T-helper 1 cell treated with Interleukin-12 subunit alpha and Interleukin-12 subunit beta and Interleukin-4 antibody, amounts not matched to agents 30 μg/mL and 1 μg/mL, for 36 hours (primary cell): ENCODE data around the gene FAM120AOS.

Experiments used
- H3K27ac Mint-ChIP-seq: one replicate; pipeline ENCODE4 v1.8.0; 2021; ENCODE audit warnings: mild to moderate bottlenecking, mixed read lengths
- H3K27me3 Mint-ChIP-seq: one replicate; pipeline ENCODE4 v1.8.0; 2021; ENCODE audit warnings: low read depth, mixed read lengths
- H3K36me3 Mint-ChIP-seq: one replicate; pipeline ENCODE4 v1.8.0; 2021; ENCODE audit warnings: low read depth, mixed read lengths
- H3K4me1 Mint-ChIP-seq: one replicate; pipeline ENCODE4 v1.8.0; 2021; ENCODE audit warnings: low read depth, mixed read lengths
- H3K4me3 Mint-ChIP-seq: one replicate; pipeline ENCODE4 v1.8.0; 2021; ENCODE audit warnings: mild to moderate bottlenecking, moderate library complexity, mixed read lengths
- H3K9me3 Mint-ChIP-seq: one replicate; pipeline ENCODE4 v1.8.0; 2021; ENCODE audit warnings: mixed read lengths

FAM120AOS gene

DNA sequence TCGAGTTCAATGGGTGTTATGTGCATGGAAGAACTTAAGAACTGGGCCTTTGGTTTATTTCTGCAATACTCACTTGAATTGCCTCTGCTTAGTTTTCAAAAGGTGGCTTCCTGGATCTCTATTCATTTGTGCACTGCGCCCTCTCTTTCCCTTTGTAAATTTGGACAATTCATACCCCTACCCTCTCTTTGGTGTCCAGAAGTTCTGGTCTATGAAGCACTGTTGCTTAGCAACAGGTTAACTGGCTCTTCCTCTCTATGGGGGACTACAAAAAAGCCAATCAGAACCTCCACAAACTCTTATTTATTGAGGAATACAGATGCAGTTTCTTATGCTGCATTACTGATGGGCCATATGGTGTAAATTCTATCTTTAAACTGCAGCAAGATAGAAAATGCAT lies 15.4 kb downstream of the FAM120AOS start:
- no peaks in the 10 kb centered on the region for H3K4me1 Mint-ChIP-seq
- no peaks in the 10 kb centered on the region for H3K27me3 Mint-ChIP-seq

DNA sequence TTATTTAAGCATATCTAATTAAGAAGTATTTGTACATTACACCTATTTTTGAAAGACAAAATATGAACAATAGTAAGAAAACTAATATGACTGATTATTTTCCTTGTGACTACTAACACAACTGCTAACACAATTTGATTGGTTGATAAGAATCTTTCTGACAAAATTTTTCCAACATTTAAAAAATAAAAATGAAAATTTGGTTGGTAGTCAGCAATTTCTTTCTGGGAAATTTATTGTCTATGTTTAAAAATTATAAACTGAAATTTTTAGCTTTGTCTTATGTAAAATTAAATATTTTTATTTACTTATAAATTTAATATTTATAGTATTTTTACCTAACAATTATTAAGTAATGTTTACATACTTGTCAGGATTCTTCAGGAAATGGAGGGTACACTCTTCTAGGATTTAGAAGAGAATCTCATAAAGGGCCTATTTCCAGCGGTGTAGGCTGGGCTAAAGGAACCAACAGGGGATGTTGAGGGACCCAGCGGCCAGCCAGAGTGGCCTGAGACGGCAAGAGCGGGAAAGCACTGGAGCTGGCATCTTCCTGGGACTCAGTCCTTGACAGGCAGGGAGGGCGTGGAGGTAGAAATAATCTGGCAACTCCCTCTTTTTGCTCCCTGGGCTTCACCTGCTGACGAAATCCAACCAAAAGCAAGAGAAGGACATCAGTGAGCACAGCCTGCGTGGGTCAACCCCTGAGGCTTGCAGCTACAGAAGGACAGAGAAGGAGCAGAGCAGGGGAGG lies 16.6 kb downstream of the FAM120AOS start:
- peaks cover under 1% of the 10 kb centered on the region for H3K4me1 Mint-ChIP-seq
- H3K4me3 Mint-ChIP-seq = no peak overlapping the region
- H3K36me3 Mint-ChIP-seq = peaks cover 4% of the 10 kb centered on the region
- H3K9me3 Mint-ChIP-seq = no peaks in the 10 kb centered on the region
- no peaks in the 10 kb centered on the region for H3K27me3 Mint-ChIP-seq
- H3K27ac Mint-ChIP-seq = no peak overlapping the region

More for the DNA sequence above, 15.4 kb downstream of the FAM120AOS start:
- no peak overlapping the region for H3K27ac Mint-ChIP-seq
- H3K4me3 Mint-ChIP-seq = no peak overlapping the region
- no peaks in the 10 kb centered on the region for H3K9me3 Mint-ChIP-seq
- H3K36me3 Mint-ChIP-seq = peaks cover 4% of the 10 kb centered on the region

DNA sequence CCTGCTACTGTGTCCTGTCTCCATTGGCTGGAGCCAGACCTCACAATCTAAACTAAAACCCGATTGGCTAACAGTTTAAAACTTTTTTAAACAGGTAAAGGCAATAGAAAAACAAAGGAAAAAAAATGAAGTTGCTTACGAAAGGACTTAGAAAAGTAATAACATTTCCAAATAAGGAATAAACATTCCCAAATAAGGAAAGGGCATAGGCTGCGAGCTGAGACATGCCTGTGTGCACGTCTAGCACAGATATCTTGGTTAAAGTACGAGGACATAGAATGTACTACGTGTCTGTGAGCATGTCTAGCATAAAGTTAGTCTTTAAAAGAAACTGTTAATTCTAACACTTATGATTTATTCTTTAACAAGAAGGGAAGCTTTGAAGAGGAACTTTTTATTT lies 17.2 kb downstream of the FAM120AOS start:
- no peak overlapping the region for H3K27ac Mint-ChIP-seq
- peaks cover 4% of the 10 kb centered on the region for H3K36me3 Mint-ChIP-seq
- no peak overlapping the region for H3K4me3 Mint-ChIP-seq

DNA sequence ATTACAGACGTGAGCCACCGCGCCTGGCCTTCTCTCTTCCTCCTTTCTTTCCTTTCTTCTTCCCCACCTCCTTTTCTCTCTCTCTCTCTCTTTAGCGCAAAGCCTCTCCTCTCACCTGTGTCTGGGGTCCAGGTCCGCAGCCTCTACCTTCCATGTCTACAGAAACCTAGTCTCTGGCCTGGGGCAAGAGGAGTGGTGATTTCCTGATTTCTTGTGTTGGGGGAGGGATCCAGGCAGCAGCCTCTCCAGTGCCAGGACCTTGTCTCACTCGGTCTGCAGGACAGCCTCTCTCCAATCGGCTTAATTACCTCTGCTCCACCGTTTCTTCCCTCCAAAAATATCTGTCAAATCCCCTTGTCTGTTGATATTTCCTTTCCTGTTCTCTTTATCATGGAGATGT lies 18.0 kb downstream of the FAM120AOS start:
- Mint-ChIP-seq H3K27ac (no peak overlapping the region), H3K4me3 (no peak overlapping the region), H3K9me3 (no peaks in the 10 kb centered on the region), H3K36me3 (peaks cover 4% of the 10 kb centered on the region), H3K27me3 (no peaks in the 10 kb centered on the region), H3K4me1 (peaks cover 5% of the 10 kb centered on the region)

More for the DNA sequence above, 17.2 kb downstream of the FAM120AOS start:
- Mint-ChIP-seq H3K4me1 (peaks cover 5% of the 10 kb centered on the region), H3K27me3 (no peaks in the 10 kb centered on the region), H3K9me3 (no peaks in the 10 kb centered on the region)

DNA sequence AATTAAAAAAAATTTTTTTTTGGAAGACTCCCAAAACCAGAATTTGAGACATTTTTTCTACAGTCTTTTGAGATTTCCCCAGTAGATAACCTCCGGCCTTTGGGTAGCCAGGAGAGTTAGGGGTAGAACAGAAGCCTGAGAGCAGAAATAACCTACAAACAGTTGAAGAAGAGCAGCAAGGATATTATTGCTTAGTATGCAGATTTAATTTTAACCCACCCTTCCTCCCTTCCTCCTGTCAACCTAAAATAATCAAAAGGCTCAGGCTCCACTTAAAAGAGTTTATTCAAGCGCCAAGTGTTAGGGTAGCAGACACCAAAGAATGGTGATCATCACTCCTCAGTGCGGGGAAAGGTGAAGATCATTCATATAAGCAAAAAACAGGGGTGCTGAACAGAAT lies 19.3 kb downstream of the FAM120AOS start:
- no peak overlapping the region for H3K27ac Mint-ChIP-seq
- H3K4me1 Mint-ChIP-seq = peaks cover 5% of the 10 kb centered on the region
- H3K27me3 Mint-ChIP-seq = no peaks in the 10 kb centered on the region
- no peak overlapping the region for H3K4me3 Mint-ChIP-seq
- H3K9me3 Mint-ChIP-seq = no peaks in the 10 kb centered on the region
- H3K36me3 Mint-ChIP-seq = peaks cover 4% of the 10 kb centered on the region

DNA sequence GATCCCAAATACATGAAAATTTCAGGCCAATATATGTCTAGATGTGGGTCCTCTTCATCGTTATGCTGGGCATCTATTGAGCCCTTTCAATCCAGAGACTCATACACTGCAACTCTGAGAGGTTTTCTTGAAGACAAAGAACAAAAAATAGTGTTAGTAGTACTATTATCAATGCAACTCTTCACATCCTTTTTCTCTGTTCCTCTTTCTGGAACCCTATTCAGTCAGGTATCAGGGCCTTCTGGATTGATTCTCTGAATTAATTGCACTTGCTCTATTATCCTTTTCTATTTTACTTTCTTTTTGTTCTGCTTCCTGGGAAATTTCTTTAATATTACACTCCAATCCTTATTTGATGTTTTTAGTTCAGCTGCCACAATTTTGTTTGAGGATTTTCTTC lies 20.4 kb downstream of the FAM120AOS start:
- Mint-ChIP-seq H3K36me3 (peaks cover 2% of the 10 kb centered on the region), H3K9me3 (no peaks in the 10 kb centered on the region), H3K4me1 (peaks cover 5% of the 10 kb centered on the region), H3K4me3 (no peak overlapping the region), H3K27ac (no peak overlapping the region), H3K27me3 (peaks cover 3% of the 10 kb centered on the region)

DNA sequence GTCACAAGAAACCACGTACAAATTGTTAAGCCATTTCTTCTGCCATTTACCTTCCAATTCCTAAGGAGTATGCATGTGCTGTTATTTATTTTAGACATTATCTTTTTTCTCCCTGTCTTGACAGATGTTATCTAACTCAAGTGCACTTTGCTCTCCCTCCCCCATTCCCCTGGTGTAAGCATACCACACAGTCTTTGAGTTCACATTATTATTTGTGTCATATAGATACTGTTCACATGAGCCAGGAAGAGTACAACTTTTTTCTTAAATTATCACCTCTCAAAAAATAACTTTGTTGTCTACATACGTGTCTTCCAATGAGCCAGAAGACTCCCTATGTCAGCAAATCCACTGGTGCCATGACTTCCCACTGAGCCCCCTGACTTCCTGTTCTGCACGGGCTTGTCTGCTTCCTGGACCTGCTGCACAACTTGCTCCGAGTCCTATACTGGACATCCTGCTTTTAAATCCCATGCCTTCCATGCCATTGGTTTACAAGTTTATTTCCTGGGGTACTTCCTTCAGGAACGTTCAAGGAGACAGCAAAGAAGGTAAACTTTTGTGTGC lies 21.8 kb downstream of the FAM120AOS start:
- no peaks in the 10 kb centered on the region for H3K9me3 Mint-ChIP-seq
- no peak overlapping the region for H3K27ac Mint-ChIP-seq
- H3K4me3 Mint-ChIP-seq = no peak overlapping the region
- peaks cover 5% of the 10 kb centered on the region for H3K4me1 Mint-ChIP-seq
- peaks cover 1% of the 10 kb centered on the region for H3K36me3 Mint-ChIP-seq
- H3K27me3 Mint-ChIP-seq = peaks cover 11% of the 10 kb centered on the region

DNA sequence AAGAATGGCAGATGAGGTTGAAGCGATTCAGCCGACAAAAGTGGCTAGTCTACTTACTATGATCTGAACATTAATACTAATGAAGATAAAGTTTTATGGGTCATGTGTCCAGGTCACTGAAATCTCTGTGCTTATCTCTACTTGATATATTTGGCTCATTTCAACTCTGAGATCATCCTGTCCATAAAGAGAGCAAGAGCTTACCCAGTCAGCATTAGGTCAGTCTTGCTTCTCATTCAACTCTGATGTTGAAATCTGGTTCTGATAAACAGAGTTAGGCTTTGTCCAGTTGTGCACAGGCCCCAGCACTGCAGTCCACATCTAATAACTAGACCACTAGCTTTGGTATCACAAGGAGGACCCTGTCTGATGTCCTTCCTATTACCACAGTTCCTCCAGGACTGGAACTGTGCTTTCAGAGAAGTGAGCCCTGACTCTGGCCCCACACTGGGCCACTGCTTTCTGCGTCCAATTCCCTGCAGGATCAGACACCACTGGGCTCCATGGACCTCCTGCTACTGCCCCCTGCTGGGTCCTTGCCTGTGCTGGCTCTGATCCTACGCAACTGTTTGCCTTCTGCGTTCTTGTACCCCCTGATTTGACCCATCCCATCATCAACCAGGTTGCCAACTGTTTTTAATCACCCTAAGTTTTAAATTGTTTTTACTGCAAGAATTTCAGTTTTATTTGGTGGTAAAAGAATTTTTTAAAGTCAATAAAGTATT lies 25.6 kb downstream of the FAM120AOS start:
- Mint-ChIP-seq H3K27me3 (peaks cover 35% of the 10 kb centered on the region), H3K4me1 (peaks cover 5% of the 10 kb centered on the region), H3K9me3 (no peaks in the 10 kb centered on the region), H3K27ac (no peak overlapping the region), H3K36me3 (no peaks in the 10 kb centered on the region), H3K4me3 (no peak overlapping the region)

DNA sequence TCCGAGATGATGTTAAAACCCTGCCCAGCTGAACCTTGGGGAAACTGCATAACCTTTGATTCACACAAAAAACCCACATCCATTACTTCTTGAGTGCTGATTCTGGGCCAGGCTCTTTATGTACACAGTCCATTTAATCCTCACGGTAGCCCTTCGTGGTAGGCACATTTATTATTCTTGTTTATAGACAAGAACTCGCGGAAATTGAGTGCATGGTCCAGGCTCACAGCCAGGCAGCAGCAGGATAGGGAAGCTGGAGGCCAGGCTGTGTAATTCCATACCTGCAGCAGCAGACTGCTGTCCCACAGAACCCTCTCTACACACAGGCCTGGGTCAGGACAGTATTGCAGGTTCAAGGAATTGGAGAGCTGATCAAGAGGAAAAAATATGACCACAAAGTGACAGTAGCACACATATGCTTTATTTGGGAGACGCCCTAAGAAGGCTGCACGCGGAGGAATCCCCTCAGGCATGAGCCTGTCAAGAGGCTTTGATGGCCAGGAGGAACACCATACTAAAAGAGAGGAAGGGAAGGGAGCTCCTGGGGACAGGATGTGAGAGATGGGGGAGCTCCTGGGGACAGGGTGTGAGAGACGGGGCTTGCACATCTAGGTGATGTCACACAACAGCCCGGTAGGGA lies 30.3 kb downstream of the FAM120AOS start:
- Mint-ChIP-seq H3K9me3 (peaks cover 11% of the 10 kb centered on the region), H3K4me3 (no peak overlapping the region), H3K27me3 (peaks cover 33% of the 10 kb centered on the region), H3K4me1 (no peaks in the 10 kb centered on the region), H3K36me3 (peaks cover 4% of the 10 kb centered on the region), H3K27ac (no peak overlapping the region)

DNA sequence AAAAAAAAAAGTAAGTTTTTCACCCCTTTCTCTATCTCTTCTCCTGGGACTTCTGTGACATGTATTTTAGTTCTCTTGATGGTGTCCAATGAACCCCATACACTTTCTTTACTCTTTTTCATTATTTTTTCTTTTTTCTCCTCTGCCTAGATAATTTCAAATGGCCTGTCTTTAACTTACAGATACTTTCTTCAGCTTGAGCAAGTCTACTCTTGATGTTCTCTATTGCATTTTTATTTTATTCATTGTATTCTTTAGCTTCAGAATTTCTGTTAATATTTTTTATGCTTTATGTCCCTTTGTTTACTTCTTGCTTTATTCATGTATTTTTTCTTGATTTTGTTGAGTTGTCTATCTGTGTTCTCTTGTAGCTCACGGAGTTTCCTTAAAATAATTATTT lies 34.4 kb downstream of the FAM120AOS start:
- H3K4me3 Mint-ChIP-seq = no peak overlapping the region
- H3K27ac Mint-ChIP-seq = no peak overlapping the region
- peaks cover 25% of the 10 kb centered on the region for H3K27me3 Mint-ChIP-seq
- peaks cover 18% of the 10 kb centered on the region for H3K9me3 Mint-ChIP-seq
- H3K4me1 Mint-ChIP-seq = no peaks in the 10 kb centered on the region
- H3K36me3 Mint-ChIP-seq = peaks cover 4% of the 10 kb centered on the region

DNA sequence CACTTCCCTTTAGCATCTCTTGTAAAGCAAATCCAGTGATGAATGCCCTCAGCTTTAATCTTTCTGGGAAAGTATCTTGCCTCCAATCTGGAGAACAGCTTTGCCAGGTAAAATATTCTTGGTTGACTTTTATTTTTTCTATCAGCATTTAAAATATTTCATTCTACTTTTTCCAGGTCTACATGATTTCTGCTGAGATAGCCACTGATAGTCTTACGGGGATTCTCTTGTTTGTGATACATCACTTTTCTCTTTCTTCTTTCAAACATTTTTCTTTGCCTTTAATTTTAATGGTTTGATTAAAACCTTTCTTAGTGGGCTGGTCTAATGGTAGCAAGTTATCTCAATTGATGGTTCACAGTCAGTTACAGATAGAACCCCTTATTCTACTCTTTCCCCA lies 35.8 kb downstream of the FAM120AOS start:
- H3K4me3 Mint-ChIP-seq = no peak overlapping the region
- peaks cover 28% of the 10 kb centered on the region for H3K27me3 Mint-ChIP-seq
- H3K27ac Mint-ChIP-seq = no peak overlapping the region
- no peaks in the 10 kb centered on the region for H3K4me1 Mint-ChIP-seq
- H3K9me3 Mint-ChIP-seq = peaks cover 18% of the 10 kb centered on the region
- H3K36me3 Mint-ChIP-seq = peaks cover 4% of the 10 kb centered on the region

DNA sequence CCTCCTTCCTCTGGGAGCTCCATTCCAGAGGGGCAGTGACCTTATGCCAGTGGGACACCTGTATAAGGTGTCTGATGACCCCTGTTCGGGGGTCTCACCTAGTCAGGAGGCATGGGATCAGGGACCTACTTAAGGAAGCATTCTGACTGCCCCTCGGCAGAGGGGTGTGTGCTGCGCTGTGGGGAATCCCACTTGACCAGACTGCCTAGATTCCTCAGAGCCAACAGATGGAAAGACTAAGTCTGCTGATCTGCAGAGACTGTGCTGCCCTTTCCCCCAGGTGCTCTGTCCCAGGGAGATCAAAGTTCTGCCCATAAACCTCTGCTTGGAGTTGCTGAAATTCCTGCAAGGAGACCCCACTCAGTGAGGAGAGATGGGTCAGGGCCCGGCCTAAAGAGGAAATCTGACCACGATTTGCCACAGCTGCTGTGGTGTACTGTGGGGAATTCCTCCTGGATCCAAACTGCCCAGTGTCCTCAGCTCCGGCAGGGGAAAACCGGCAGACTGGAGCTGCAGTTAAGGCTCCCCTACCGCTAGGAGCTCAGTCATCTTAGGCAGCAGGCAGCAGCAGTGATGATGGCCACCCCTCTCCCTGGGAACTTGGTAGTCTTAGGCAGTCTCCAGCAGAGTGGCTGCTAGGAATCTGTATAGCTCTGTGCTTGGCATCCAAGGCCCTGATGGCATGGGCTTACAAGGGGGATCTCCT lies 36.7 kb downstream of the FAM120AOS start:
- Mint-ChIP-seq H3K27ac (no peak overlapping the region), H3K4me1 (no peaks in the 10 kb centered on the region), H3K4me3 (no peak overlapping the region), H3K9me3 (peaks cover 18% of the 10 kb centered on the region), H3K27me3 (peaks cover 33% of the 10 kb centered on the region), H3K36me3 (peaks cover 4% of the 10 kb centered on the region)

DNA sequence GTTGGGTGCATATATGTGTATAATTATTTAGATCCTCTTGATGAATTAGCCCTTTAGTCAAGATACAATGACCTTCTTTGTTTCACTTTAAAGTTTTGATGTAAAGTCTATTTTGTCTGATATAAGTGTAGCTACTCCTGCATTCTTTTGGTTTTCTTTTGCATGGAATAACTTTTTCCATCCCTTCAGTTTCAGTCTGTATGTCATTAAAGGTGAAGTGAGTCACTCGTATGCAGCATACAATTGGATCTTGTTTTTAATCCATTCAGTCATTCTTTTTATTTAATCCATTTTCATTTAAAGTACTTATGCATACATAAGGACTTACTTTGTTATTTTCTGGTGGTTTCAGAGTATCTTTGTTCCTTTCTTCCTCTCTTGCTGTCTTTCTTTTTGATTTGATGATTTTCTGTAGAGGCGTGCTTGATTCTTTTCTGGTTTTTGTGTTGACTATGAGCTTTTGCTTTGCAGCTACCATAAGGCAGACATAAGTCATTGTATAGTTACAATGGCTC lies 38.1 kb downstream of the FAM120AOS start:
- Mint-ChIP-seq H3K4me3 (no peak overlapping the region), H3K9me3 (peaks cover 18% of the 10 kb centered on the region), H3K27me3 (peaks cover 43% of the 10 kb centered on the region), H3K36me3 (peaks cover 4% of the 10 kb centered on the region), H3K4me1 (no peaks in the 10 kb centered on the region), H3K27ac (no peak overlapping the region)

DNA sequence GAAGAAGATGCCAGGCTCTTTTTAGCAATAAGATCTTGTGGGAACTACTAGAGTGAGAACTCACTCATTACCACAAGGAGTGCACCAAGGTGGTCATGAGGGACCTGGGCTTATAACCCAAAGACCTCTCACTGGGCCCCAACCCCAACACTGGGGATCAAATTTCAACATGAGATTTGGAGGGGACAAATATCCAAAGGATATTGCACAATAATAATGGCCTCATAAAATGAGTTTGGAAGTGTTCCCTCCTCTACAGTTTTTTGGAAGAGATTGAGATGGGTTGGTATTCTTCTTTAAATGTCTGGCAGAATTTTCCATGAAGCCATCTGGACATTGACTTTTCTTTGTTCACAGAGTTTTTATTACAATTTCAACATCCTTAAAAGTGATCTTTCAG lies 39.9 kb downstream of the FAM120AOS start:
- Mint-ChIP-seq H3K27me3 (peaks cover 53% of the 10 kb centered on the region), H3K27ac (no peak overlapping the region), H3K9me3 (peaks cover 7% of the 10 kb centered on the region), H3K4me3 (no peak overlapping the region), H3K36me3 (no peaks in the 10 kb centered on the region), H3K4me1 (no peaks in the 10 kb centered on the region)
